Mesothelial cell of epicardium (in vitro differentiated cells): ENCODE results near the gene TRAP1. TPM values are rescaled to one million over a fixed set of nuclear protein-coding genes. Genes with fewer than 3 reads are reported as not detected.

Experiments used
- DNase-seq, 2 experiments: peaks; one replicate each; pipeline ENCODE4 v3.0.0; 2021; ENCODE audit warnings: low spot score in 2 of 2; ENCODE audit not compliant: unreplicated experiment in 2 of 2
- H3K27ac Mint-ChIP-seq: 2 replicates; pipeline ENCODE4 v1.8.0; 2021; ENCODE audit warnings: mixed read lengths
- H3K27me3 Mint-ChIP-seq: 2 replicates; pipeline ENCODE4 v1.8.0; 2021; ENCODE audit warnings: low read depth, mixed read lengths
- H3K36me3 Mint-ChIP-seq: 2 replicates; pipeline ENCODE4 v1.8.0; 2021; ENCODE audit warnings: mixed read lengths
- H3K4me1 Mint-ChIP-seq: 2 replicates; pipeline ENCODE4 v1.8.0; 2021; ENCODE audit warnings: mixed read lengths
- H3K4me3 Mint-ChIP-seq: 2 replicates; pipeline ENCODE4 v1.8.0; 2021; ENCODE audit warnings: mild to moderate bottlenecking, moderate library complexity, mixed read lengths
- H3K9me3 Mint-ChIP-seq: 2 replicates; pipeline ENCODE4 v1.8.0; 2021; ENCODE audit warnings: mixed read lengths
- total RNA-seq: library from RNA; stranded (reverse); gene quantifications from 3 replicates; pipeline ENCODE4 v1.2.1, GENCODE V29; 2021
- TF ChIP-seq, protein P1 (sequence below): fragments of 200-600 bp; sonication (generic); IDR thresholded peaks from one replicate; pipeline ENCODE4 v1.5.0; 2021; ENCODE audit warnings: antibody characterized with exemption; ENCODE audit not compliant: unreplicated experiment

TRAP1 gene
- total RNA-seq, 1 donor from 2014 or later: 149 TPM

DNA sequence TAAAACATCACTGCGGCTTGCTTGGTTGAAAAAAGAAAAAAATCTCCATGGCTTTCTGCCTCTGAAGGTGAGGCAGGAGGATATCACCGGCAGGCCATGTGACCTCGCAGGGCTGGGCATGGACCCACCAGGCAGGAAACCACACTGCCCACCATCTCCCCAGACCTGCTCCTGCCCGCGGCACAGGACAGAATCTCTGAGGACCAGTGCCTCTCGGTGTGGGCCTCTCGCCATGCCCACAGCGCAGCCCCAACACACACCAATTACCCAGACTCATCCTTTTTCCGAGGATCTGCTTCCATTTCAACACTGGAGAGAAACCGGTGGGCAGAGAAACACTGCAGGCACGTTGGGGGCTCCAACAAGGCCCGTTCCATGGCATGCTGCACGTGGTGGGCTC lies 46.6 kb downstream of the TRAP1 start:
- Mint-ChIP-seq H3K27ac (no peak overlapping the region), H3K36me3 (peaks cover 50% of the 10 kb centered on the region), H3K27me3 (no peaks in the 10 kb centered on the region), H3K9me3 (no peaks in the 10 kb centered on the region), H3K4me1 (no peaks in the 10 kb centered on the region), H3K4me3 (no peak overlapping the region)
- no peak for DNase-seq
- TF ChIP-seq, protein P1, sequence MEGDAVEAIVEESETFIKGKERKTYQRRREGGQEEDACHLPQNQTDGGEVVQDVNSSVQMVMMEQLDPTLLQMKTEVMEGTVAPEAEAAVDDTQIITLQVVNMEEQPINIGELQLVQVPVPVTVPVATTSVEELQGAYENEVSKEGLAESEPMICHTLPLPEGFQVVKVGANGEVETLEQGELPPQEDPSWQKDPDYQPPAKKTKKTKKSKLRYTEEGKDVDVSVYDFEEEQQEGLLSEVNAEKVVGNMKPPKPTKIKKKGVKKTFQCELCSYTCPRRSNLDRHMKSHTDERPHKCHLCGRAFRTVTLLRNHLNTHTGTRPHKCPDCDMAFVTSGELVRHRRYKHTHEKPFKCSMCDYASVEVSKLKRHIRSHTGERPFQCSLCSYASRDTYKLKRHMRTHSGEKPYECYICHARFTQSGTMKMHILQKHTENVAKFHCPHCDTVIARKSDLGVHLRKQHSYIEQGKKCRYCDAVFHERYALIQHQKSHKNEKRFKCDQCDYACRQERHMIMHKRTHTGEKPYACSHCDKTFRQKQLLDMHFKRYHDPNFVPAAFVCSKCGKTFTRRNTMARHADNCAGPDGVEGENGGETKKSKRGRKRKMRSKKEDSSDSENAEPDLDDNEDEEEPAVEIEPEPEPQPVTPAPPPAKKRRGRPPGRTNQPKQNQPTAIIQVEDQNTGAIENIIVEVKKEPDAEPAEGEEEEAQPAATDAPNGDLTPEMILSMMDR: no peak

DNA sequence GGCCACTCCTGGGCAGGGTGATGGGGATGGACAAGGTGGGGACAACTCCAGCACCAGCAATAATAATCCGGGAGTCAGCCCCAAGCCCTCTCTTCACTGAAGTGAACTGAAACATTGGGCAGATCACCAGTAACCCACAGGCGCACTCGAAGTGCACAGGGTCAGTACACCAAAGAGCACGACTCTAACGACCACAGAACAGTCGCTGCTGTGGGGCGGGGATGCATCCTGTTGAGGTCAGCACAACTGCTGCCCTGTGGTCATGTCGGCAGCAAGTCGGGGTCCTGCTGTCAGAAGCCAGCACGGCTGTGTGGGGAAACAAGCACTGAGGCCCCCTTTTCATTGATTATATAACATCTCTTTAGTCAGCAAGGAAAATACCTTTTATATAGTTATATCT lies 48.2 kb downstream of the TRAP1 start:
- TF ChIP-seq, protein P1: no peak
- no peaks in the 10 kb centered on the region for H3K9me3 Mint-ChIP-seq
- H3K27ac Mint-ChIP-seq: no peak overlapping the region
- no peaks in the 10 kb centered on the region for H3K27me3 Mint-ChIP-seq
- no peaks in the 10 kb centered on the region for H3K4me1 Mint-ChIP-seq
- no peak for DNase-seq
- no peak overlapping the region for H3K4me3 Mint-ChIP-seq
- H3K36me3 Mint-ChIP-seq: peaks cover 48% of the 10 kb centered on the region

DNA sequence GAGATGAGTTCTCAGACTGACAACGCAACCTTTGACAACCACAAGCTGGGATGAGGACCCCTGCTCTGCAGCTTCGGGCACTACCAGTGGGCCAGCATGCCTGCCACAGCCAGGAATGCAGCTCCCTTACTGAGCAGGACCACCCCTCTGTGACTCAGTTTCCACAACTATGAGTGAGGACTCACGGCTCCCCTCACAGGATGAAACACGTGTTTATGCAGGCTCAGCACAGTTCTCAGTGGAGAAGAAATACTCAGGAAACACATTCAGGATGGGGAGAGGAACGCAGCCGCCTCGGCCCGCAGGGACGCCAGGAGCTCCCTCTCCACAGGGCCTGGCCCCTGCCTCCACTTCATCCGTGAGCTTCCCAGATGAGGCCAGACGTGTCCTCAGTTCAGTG lies 48.7 kb downstream of the TRAP1 start:
- peaks cover 48% of the 10 kb centered on the region for H3K36me3 Mint-ChIP-seq
- H3K9me3 Mint-ChIP-seq: no peaks in the 10 kb centered on the region
- DNase-seq: no peak
- TF ChIP-seq, protein P1: no peak
- no peak overlapping the region for H3K27ac Mint-ChIP-seq
- H3K27me3 Mint-ChIP-seq: no peaks in the 10 kb centered on the region
- no peak overlapping the region for H3K4me3 Mint-ChIP-seq
- no peaks in the 10 kb centered on the region for H3K4me1 Mint-ChIP-seq

DNA sequence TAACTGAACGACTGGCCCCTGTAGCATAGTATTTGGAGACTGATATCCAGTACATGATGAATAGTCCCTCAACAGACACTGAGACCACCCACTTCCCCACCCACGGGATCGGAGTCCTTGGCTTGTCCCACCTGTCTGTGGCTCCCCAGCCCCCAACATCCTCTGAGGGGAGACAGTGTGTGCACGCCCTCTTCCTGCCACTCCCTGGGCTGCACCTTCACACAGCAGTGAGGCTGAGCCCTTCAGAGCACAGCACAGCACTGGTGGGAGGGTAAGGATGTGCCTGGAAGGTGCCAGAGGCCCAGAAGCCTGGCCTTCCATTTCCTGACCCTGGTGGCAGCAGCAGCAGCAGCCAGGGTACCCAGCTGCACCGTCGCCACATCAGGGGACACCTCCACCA lies 51.8 kb downstream of the TRAP1 start:
- no peak overlapping the region for H3K4me3 Mint-ChIP-seq
- H3K4me1 Mint-ChIP-seq: no peaks in the 10 kb centered on the region
- no peak overlapping the region for H3K27ac Mint-ChIP-seq
- no peaks in the 10 kb centered on the region for H3K9me3 Mint-ChIP-seq
- peaks cover 41% of the 10 kb centered on the region for H3K36me3 Mint-ChIP-seq
- no peak for DNase-seq
- TF ChIP-seq, protein P1: no peak
- no peaks in the 10 kb centered on the region for H3K27me3 Mint-ChIP-seq

DNA sequence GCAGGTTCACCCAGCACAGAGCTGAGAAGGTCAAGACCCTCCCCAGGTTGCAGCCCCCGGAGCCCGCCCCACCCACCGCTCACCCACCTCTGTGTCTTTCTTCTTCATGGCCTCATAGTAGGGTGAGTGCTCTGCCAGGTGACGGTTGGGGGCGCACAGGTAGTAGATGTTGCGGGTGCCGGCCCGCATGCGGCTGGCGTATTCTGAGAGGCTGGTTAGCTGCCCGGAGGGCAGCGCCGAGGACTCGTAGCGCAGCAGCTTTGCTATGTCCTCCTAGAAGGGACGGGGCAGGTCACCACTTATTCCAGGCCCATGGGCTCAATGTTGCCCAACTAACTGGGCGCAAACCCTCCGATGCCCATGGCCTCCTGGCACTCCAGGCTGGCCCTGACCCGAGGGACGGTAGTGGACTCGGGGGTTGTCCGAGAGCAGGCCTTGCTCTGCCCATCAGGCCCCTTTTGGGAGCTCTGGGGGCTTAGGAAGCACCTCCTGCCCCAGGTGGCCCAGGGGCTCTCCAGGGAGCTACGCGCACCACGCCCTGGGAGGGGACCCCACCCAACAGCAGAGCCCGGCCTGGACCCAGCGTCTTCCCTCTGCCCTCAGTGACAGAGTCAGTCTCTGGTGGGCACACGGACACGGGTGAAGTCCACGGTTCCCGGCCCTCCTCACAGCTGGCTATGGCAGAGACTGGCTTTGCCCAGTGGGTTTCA lies 53.0 kb downstream of the TRAP1 start:
- TF ChIP-seq, protein P1: no peak
- no peak overlapping the region for H3K4me3 Mint-ChIP-seq
- no peaks in the 10 kb centered on the region for H3K9me3 Mint-ChIP-seq
- H3K27me3 Mint-ChIP-seq: no peaks in the 10 kb centered on the region
- H3K27ac Mint-ChIP-seq: no peak overlapping the region
- no peaks in the 10 kb centered on the region for H3K4me1 Mint-ChIP-seq
- peaks cover 45% of the 10 kb centered on the region for H3K36me3 Mint-ChIP-seq
- no peak for DNase-seq

DNA sequence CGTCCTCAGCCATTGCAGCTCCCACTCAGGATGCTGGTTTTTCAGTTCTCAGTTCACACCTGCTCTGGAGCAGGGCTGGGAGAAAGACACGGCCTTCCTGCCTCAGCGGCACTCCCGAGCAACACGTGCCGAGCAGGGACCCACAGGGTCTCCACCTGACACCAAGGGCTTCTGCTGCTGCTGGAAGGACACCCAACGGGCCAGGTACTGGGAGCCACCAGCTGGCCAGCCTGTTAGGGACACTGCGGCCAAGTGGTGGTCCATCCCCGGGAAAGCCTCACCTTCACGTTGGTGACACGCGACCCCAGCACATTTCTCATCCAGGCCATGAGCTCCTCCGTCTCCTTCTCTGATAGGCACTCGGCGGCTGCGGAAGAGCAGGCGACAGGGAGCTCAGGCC lies 54.7 kb downstream of the TRAP1 start:
- Mint-ChIP-seq H3K27me3 (no peaks in the 10 kb centered on the region), H3K36me3 (peaks cover 40% of the 10 kb centered on the region), H3K27ac (no peak overlapping the region), H3K4me3 (no peak overlapping the region), H3K9me3 (no peaks in the 10 kb centered on the region), H3K4me1 (no peaks in the 10 kb centered on the region)
- TF ChIP-seq, protein P1: no peak
- DNase-seq: no peak
